Adrenal gland (tissue), 12 donors: ENCODE data around the gene PTPRC. TPM values are rescaled to one million over a fixed set of nuclear protein-coding genes. Genes with fewer than 3 reads are reported as not detected.

Source experiments
- DNase-seq, 7 donors: peaks; one replicate each; pipeline ENCODE4 v3.0.0-alpha.2; 2019 to 2020
- H3K27ac ChIP-seq, 5 donors: fragments of 200-600 bp; sonication (generic) in 4 of 5; 1 replicate in 3 of 5; 2 replicates in 2 of 5; pipeline versions ENCODE4 v1.5.1 to v1.8.0; 2016 to 2020; ENCODE audit warnings: mild to moderate bottlenecking in 1 of 5
- H3K27me3 ChIP-seq: fragments of 200-600 bp; 2 replicates; pipeline ENCODE4 v1.8.0; 2021
- H3K36me3 ChIP-seq, 2 donors: fragments of 200-600 bp; replicated peaks in 1 of 2; 1 replicate in 1 of 2; 2 replicates in 1 of 2; pipeline versions ENCODE4 v1.5.1 to v1.8.0; 2018 to 2022
- H3K4me1 ChIP-seq, 2 donors: fragments of 200-600 bp; replicated peaks in 1 of 2; 1 replicate in 1 of 2; 2 replicates in 1 of 2; pipeline versions ENCODE4 v1.5.1 to v1.8.0; 2018 to 2021
- H3K4me3 ChIP-seq, 4 donors: fragments of 200-600 bp; sonication (generic) in 3 of 4; one replicate each; pipeline ENCODE4 v1.5.1; 2016 to 2018
- H3K9me3 ChIP-seq, 3 donors: fragments of 200-600 bp; sonication (generic) in 1 of 3; replicated peaks in 1 of 3; 1 replicate in 2 of 3; 2 replicates in 1 of 3; pipeline versions ENCODE4 v1.5.1 to v1.8.0; 2016 to 2021
- POLR2A ChIP-seq, 2 donors: fragments of 450-650 bp; IDR thresholded peaks; one replicate each; pipeline ENCODE4 v1.6.1; 2017; ENCODE audit warnings: antibody characterized with exemption in 2 of 2, mild to moderate bottlenecking in 2 of 2, moderate library complexity in 1 of 2
- WGBS, 4 donors: extraction: QIAGEN DNeasy Blood & Tissue Kit in 2 of 4; methylation state at CpG; one replicate each; pipeline versions ENCODE4 v1.1.5 to v1.1.7; 2013 to 2017; 5-methylcytosine and 5-hydroxymethylcytosine counted together
- intact Hi-C, 2 donors: fragments of 100-400 bp; cut with DNase I; formaldehyde crosslinking; loops; one replicate each; pipeline versions ENCODE4 v1.14.1 to v1.15.0; 2022 to 2023
- polyA plus RNA-seq, 3 donors: library from polyadenylated mRNA; stranded (reverse); fragments of 200-250 nt in 2 of 3; fragments of 350-450 nt in 1 of 3; fragmentation: Illumina TruSeq in 1 of 3; extraction: RNeasy Lipid Tissue Mini Kit (QIAGEN cat#74804) in 1 of 3; gene quantifications; one replicate each; pipeline ENCODE4 v1.2.3, GENCODE V29; 2013 to 2014
- total RNA-seq, 9 donors: library from RNA; depleted of rRNA in 4 of 9; stranded (reverse); fragments of >200 nt in 4 of 9; fragments of 120-200 nt in 1 of 9; fragmentation: NEBNext Ultra II Directional in 1 of 9; extraction: Animal tissue kit (Norgen Biotek cat#: 25700) in 1 of 9; gene quantifications; one replicate each; pipeline versions ENCODE4 v1.1.0 to v1.2.4, GENCODE V29; 2013 to 2023
- TF ChIP-seq, protein P1 (sequence below), 6 experiments: fragments of 450-650 bp in 4 of 6; fragments of 200-600 bp in 2 of 6; sonication (generic) in 1 of 6; IDR thresholded peaks; 1 replicate in 5 of 6; 2 replicates in 1 of 6; pipeline versions ENCODE4 v1.5.1 to v1.8.0; 2016 to 2021; ENCODE audit warnings: antibody characterized with exemption in 6 of 6, mild to moderate bottlenecking in 2 of 6, moderate library complexity in 1 of 6
- donor health status: healthy with polysubstance abuse.
- donor health status: Bipolar disorder and iron deficiency.
- donor health status: DM: yes; HTN: yes; CAD: no.
- donor health status: DM: no; HTN: no; CAD: no.
- donor health status: DM: no; HTN: no; CAD: no.
- donor health status: DM: yes; HTN: yes; CAD: no.

PTPRC gene
- total and polyA plus RNA-seq, 12 donors, result 2.5 to 33.0 (median 15.2) TPM

DNA sequence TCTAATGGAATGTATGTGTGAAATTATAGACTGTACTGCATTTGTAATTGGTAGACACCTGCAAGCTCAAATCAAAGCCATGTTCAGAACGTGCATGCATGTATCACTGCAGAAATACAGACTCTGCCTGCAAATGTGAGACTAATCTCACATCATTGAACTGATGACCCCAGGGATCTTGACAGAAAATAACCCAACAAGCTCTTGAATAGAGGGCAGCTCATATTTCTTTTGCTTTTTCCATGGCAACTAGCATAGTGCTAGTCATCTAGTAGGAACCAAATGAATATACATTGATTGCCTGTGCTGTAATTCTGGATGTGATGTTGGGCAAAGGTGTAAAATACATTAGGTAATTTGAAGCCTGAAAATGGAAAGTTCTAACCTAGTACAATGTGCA is 62.4 kb downstream of the PTPRC start:
- 18 to 50% (median 49%) methylated on average over 1 of the region's 1 CpG for WGBS, 4 donors
- TF ChIP-seq, protein P1, sequence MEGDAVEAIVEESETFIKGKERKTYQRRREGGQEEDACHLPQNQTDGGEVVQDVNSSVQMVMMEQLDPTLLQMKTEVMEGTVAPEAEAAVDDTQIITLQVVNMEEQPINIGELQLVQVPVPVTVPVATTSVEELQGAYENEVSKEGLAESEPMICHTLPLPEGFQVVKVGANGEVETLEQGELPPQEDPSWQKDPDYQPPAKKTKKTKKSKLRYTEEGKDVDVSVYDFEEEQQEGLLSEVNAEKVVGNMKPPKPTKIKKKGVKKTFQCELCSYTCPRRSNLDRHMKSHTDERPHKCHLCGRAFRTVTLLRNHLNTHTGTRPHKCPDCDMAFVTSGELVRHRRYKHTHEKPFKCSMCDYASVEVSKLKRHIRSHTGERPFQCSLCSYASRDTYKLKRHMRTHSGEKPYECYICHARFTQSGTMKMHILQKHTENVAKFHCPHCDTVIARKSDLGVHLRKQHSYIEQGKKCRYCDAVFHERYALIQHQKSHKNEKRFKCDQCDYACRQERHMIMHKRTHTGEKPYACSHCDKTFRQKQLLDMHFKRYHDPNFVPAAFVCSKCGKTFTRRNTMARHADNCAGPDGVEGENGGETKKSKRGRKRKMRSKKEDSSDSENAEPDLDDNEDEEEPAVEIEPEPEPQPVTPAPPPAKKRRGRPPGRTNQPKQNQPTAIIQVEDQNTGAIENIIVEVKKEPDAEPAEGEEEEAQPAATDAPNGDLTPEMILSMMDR (IDR thresholded peaks at IDR 0.05), result no peak
- no peak for TF ChIP-seq POLR2A (IDR thresholded peaks at IDR 0.05)
- no peak overlapping the region for H3K27ac ChIP-seq
- no peaks in the 10 kb centered on the region for H3K36me3 ChIP-seq
- H3K4me1 ChIP-seq, result no peaks in the 10 kb centered on the region
- no peak overlapping the region for H3K4me3 ChIP-seq
- H3K27me3 ChIP-seq, result no peaks in the 10 kb centered on the region
- intact Hi-C loops, result no loop called here
- no peaks in the 10 kb centered on the region for H3K9me3 ChIP-seq
- no peak for DNase-seq

DNA sequence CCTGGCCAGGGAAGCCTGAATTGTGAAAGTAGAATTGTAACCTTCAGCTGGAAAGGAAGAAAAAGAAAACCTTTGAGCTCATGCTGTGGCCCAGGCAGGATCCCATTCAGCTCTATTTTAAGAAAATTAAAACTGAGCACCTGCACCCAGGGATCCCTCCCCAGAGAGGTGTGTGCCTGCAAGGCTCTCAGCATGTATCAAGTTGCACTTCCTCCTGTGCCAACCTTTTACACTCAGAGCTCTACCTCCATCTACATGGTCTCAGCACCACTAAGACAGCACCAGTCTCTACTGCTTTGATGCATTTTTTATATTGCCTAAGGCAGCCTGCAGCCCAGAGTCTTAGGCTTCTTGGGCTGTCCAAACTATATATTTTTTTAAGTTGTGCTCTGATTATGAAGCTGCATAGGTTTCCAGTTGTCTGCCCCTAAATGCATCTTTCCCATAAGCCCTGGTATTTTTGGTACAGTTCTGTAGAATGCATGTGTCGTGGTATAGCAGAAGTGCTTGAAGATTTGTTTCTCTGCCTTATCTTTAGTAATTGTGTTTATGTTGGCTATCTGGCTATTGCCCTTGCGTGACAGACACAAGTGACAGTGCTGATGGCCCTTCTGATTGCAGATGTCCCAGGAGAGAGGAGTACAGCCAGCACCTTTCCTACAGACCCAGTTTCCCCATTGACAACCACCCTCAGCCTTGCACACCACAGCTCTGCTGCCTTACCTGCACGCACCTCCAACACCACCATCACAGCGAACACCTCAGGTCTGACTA is 63.1 kb downstream of the PTPRC start:
- H3K27ac ChIP-seq, result no peak overlapping the region
- no peaks in the 10 kb centered on the region for H3K27me3 ChIP-seq
- H3K4me1 ChIP-seq, result no peaks in the 10 kb centered on the region
- H3K9me3 ChIP-seq, result no peaks in the 10 kb centered on the region
- H3K36me3 ChIP-seq, result no peaks in the 10 kb centered on the region
- 73 to 93% (median 83%) methylated on average over 4 of the region's 4 CpGs for WGBS, 4 donors
- intact Hi-C loops, result no loop called here
- no peak overlapping the region for H3K4me3 ChIP-seq
- TF ChIP-seq, protein P1 (IDR thresholded peaks at IDR 0.05), result no peak
- no peak for TF ChIP-seq POLR2A (IDR thresholded peaks at IDR 0.05)
- no peak for DNase-seq

DNA sequence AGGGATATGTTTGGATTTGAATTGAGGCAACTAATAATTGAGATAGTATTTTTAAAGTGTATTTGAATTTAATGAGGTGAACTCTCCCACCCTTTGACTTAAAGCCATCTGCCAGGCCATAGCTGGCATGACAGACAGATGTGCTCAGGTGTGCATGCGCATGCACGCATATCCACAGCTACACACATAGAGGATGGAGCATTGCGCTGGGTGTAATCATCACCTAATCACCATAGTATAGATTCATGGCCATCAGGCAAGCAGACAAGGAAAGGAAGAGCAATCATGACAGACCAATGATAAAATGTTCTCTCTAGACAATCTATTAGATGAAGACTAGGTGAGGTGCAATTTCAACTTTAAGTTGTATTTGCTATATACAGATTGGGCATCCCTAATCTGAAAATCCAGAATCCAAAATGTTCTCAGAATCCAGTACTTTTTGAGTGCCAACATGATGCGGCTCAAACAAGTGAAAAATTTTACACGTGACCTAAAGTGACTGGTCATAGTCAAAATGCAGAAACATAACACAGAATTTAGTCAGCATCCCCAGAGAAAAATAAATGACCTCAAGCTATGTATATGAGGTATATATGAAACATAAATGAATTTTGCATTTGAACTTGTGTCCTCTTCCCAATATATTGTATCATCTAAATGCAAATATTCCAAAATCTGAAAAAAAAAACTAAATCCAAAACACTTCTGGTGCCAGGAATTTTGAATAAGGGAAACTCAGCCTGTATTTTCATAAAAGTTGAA is 70.1 kb downstream of the PTPRC start:
- no peak for TF ChIP-seq POLR2A (IDR thresholded peaks at IDR 0.05)
- TF ChIP-seq, protein P1 (IDR thresholded peaks at IDR 0.05), result no peak
- H3K27me3 ChIP-seq, result peaks cover 3% of the 10 kb centered on the region
- H3K27ac ChIP-seq, result no peak overlapping the region
- H3K4me3 ChIP-seq, result no peak overlapping the region
- no peaks in the 10 kb centered on the region for H3K36me3 ChIP-seq
- no peaks in the 10 kb centered on the region for H3K4me1 ChIP-seq
- intact Hi-C loops, result no loop called here
- no peak for DNase-seq
- WGBS, 4 donors, result 85 to 93% (median 87%) methylated on average over 5 of the region's 5 CpGs
- no peaks in the 10 kb centered on the region for H3K9me3 ChIP-seq

DNA sequence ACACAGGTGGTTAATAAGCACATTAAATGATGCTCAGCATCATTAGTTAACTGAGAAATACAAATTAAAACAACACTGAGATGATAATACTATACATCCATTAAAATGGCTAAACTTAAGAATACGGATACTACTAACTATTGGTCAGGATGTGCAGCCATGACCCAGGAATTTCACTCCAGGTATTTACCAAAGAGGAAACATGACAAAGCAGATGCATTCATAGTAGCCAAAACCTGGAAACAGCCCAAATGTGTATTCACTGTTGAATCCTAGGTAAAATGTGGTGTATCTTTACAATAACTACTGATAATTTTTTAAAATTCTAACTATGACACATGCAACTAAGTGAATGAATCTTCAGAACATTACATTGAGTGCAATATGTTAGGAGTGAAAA is 73.0 kb downstream of the PTPRC start:
- TF ChIP-seq POLR2A (IDR thresholded peaks at IDR 0.05), result no peak
- TF ChIP-seq, protein P1 (IDR thresholded peaks at IDR 0.05), result no peak
- no peak for DNase-seq
- Histone ChIP-seq H3K27ac (no peak overlapping the region), H3K4me1 (no peaks in the 10 kb centered on the region), H3K27me3 (peaks cover 3% of the 10 kb centered on the region), H3K4me3 (no peak overlapping the region), H3K36me3 (no peaks in the 10 kb centered on the region), H3K9me3 (no peaks in the 10 kb centered on the region)
- intact Hi-C loops, result no loop called here
- WGBS, 4 donors, result 76 to 89% (median 84%) methylated on average over 1 of the region's 1 CpG
